Gastroesophageal sphincter (tissue), 4 donors: ENCODE data around the gene ATP12A. TPM values are rescaled to one million over a fixed set of nuclear protein-coding genes. Genes with fewer than 3 reads are reported as not detected.

ENCODE experiments used
- ATAC-seq: fragments of 150-250 bp; one replicate; pipeline ENCODE4 v1.9.1; 2016; ENCODE audit warnings: mild to moderate bottlenecking, moderate library complexity
- H3K27ac ChIP-seq, 4 donors: fragments of 200-600 bp; sonication (generic) in 3 of 4; 1 replicate in 3 of 4; 2 replicates in 1 of 4; pipeline ENCODE4 v1.5.1; 2016 to 2019
- H3K27me3 ChIP-seq: fragments of 200-600 bp; sonication (generic); one replicate; pipeline ENCODE4 v1.5.1; 2019
- H3K36me3 ChIP-seq, 2 donors: fragments of 200-600 bp; sonication (generic); one replicate each; pipeline ENCODE4 v1.5.1; 2019; ENCODE audit warnings: control low read depth in 1 of 2
- H3K4me1 ChIP-seq, 3 donors: fragments of 200-600 bp; sonication (generic); 1 replicate in 2 of 3; 2 replicates in 1 of 3; pipeline ENCODE4 v1.5.1; 2016 to 2019; ENCODE audit warnings: control low read depth in 2 of 3
- H3K4me3 ChIP-seq, 2 donors: fragments of 200-600 bp; sonication (generic); one replicate each; pipeline ENCODE4 v1.5.1; 2019; ENCODE audit warnings: mild to moderate bottlenecking in 1 of 2, moderate library complexity in 1 of 2
- H3K9me3 ChIP-seq, 3 donors: fragments of 200-600 bp; sonication (generic); one replicate each; pipeline ENCODE4 v1.5.1; 2017 to 2019; ENCODE audit warnings: control low read depth in 2 of 3
- EP300 ChIP-seq: sonication (generic); formaldehyde crosslinking; IDR thresholded peaks from one replicate; pipeline ENCODE4 v1.6.1; 2017; ENCODE audit warnings: antibody characterized with exemption, mild to moderate bottlenecking
- POLR2A ChIP-seq, 2 donors: fragments of 450-650 bp; IDR thresholded peaks; one replicate each; pipeline ENCODE4 v1.6.1; 2017; ENCODE audit warnings: antibody characterized with exemption in 2 of 2, mild to moderate bottlenecking in 2 of 2, moderate library complexity in 1 of 2
- POLR2AphosphoS5 ChIP-seq: sonication (generic); formaldehyde crosslinking; IDR thresholded peaks from one replicate; pipeline ENCODE4 v1.6.1; 2017; ENCODE audit warnings: antibody characterized with exemption
- WGBS, 2 donors: methylation state at CpG; one replicate each; pipeline ENCODE4 v1.1.5; 2018; ENCODE audit warnings: low coverage in 1 of 2; 5-methylcytosine and 5-hydroxymethylcytosine counted together
- total RNA-seq, 4 donors: library from RNA; depleted of rRNA; stranded (reverse); fragments of >200 nt; gene quantifications; one replicate each; pipeline ENCODE4 v1.1.0, GENCODE V29; 2016
- TF ChIP-seq, protein P1 (sequence below), 4 experiments: fragments of 200-600 bp in 2 of 4; fragments of 450-650 bp in 2 of 4; sonication (generic) in 1 of 4; IDR thresholded peaks; one replicate each; pipeline ENCODE4 v1.5.1; 2017 to 2019; ENCODE audit warnings: antibody characterized with exemption in 4 of 4, mild to moderate bottlenecking in 2 of 4, moderate library complexity in 2 of 4

Gene ATP12A
- total RNA-seq, 4 donors from 2014 or later, result 0.22 TPM; not detected in 3

DNA sequence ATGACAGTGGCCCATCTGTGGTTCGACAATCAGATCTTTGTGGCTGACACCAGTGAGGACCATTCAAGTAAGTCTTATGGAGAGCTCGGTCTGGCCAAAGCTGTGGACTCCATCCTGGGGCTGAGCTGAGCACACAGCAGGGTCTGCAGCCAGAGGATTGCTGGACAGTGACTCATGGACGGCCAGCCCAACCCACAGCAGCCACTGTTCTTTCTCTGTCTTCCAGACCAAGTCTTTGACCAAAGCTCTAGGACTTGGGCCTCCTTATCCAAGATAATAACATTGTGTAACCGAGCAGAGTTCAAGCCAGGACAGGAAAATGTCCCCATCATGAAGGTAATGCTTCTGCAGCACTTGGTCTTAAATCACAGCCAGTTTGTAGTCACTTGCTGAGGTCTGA, 12.4 kb downstream of the ATP12A start:
- H3K9me3 ChIP-seq, result no peaks in the 10 kb centered on the region
- H3K27me3 ChIP-seq, result peaks cover 52% of the 10 kb centered on the region
- TF ChIP-seq POLR2A (IDR thresholded peaks at IDR 0.05), result no peak
- H3K27ac ChIP-seq, result no peak overlapping the region
- no peaks in the 10 kb centered on the region for H3K36me3 ChIP-seq
- H3K4me3 ChIP-seq, result no peak overlapping the region
- peak; percentile 64 for ATAC-seq
- H3K4me1 ChIP-seq, result no peaks in the 10 kb centered on the region
- 26 to 60% methylated on average over 3 of the region's 4 CpGs for WGBS, 2 donors

DNA sequence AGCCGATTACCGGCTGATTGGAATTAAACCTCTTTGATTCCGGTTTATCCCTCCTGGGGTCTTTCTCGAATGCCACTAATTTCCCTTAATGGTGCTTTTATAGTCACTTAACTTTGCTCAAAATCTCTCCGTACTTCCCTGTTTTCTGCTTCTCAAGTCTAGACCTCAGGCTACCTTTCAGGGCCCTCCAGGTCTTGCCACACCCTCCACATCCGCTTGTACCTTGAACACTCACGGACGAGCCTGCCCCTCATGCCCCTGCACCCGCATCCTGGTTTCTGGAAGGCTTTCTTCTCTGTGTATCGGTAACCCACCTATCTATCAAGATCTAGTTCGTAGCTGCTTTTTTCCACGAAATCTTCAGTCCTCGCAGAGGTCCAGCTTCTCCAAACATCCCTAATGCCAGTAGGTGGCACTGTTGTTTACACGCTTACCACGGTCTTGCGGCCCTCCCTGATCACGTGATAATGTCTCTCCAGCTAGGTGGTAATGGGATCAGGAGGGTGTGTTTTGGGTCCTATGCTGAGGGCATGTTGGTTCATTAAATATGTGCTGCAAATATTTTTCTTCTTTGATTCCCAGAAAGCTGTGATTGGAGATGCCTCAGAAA, 13.8 kb downstream of the ATP12A start:
- Histone ChIP-seq H3K36me3 (no peaks in the 10 kb centered on the region), H3K9me3 (no peaks in the 10 kb centered on the region), H3K27me3 (peaks cover 49% of the 10 kb centered on the region), H3K4me3 (no peak overlapping the region), H3K27ac (no peak overlapping the region), H3K4me1 (no peaks in the 10 kb centered on the region)
- WGBS, 2 donors, result 27 to 39% methylated on average over 17 of the region's 17 CpGs
- peak; percentile 50 for ATAC-seq
- no peak for TF ChIP-seq POLR2AphosphoS5
- TF ChIP-seq, protein P1, sequence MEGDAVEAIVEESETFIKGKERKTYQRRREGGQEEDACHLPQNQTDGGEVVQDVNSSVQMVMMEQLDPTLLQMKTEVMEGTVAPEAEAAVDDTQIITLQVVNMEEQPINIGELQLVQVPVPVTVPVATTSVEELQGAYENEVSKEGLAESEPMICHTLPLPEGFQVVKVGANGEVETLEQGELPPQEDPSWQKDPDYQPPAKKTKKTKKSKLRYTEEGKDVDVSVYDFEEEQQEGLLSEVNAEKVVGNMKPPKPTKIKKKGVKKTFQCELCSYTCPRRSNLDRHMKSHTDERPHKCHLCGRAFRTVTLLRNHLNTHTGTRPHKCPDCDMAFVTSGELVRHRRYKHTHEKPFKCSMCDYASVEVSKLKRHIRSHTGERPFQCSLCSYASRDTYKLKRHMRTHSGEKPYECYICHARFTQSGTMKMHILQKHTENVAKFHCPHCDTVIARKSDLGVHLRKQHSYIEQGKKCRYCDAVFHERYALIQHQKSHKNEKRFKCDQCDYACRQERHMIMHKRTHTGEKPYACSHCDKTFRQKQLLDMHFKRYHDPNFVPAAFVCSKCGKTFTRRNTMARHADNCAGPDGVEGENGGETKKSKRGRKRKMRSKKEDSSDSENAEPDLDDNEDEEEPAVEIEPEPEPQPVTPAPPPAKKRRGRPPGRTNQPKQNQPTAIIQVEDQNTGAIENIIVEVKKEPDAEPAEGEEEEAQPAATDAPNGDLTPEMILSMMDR (IDR thresholded peaks at IDR 0.05), result peak in 3 of 4 experiments; percentile 24 to 65 (median 38)
- TF ChIP-seq EP300, result no peak
- TF ChIP-seq POLR2A (IDR thresholded peaks at IDR 0.05), result no peak

DNA sequence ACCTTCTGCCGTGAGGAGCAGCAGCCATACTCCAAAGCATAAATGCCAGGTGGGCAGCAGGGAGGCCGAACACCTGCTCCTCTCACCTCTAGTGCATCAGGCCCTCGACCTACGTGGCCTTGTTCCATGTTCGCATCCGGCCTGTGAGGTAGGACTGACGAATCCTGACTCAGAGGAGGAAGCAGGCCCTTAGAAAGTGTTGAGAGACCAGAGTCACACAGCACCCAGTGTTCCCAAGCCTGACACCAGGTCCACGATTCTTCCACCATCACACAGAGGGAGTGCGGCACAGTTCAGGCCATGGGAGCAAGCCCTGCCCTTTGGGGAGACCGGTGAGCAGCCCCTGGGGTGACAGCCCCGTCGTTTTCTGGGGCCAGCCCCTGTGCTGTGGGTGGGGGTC, 14.7 kb downstream of the ATP12A start:
- 40 to 60% methylated on average over 1 to 2 of the region's 12 CpGs for WGBS, 2 donors
- H3K9me3 ChIP-seq, result no peaks in the 10 kb centered on the region
- H3K4me1 ChIP-seq, result no peaks in the 10 kb centered on the region
- H3K27me3 ChIP-seq, result peaks cover 48% of the 10 kb centered on the region
- no peaks in the 10 kb centered on the region for H3K36me3 ChIP-seq
- no peak overlapping the region for H3K4me3 ChIP-seq
- no peak overlapping the region for H3K27ac ChIP-seq
- no peak for TF ChIP-seq EP300
- no peak for ATAC-seq

DNA sequence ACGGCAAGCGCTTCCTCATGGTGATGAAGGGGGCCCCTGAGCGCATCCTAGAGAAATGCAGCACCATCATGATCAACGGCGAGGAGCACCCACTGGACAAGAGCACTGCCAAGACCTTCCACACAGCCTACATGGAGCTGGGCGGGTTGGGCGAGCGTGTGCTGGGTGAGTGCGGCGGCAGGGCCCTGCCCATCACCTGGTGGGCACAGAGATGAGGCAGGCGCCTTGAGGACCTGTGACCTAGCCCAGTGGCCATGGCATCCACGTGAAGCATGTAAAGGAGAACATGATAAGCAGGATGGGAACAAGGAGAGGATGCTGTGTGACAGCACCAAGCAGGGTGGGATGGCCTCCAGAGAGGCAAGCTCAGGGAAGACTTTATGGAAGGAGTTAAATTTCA, 18.5 kb downstream of the ATP12A start:
- WGBS, 2 donors, result 80% methylated on average over 4 of the region's 12 CpGs; no CpG with 5 or more reads in 1 of the 2 donors
- Histone ChIP-seq H3K4me3 (no peak overlapping the region), H3K27me3 (peaks cover 18% of the 10 kb centered on the region), H3K4me1 (no peaks in the 10 kb centered on the region), H3K27ac (no peak overlapping the region), H3K36me3 (no peaks in the 10 kb centered on the region), H3K9me3 (no peaks in the 10 kb centered on the region)
- TF ChIP-seq, protein P1 (IDR thresholded peaks at IDR 0.05), result no peak
- TF ChIP-seq EP300, result no peak
- ATAC-seq, result no peak

DNA sequence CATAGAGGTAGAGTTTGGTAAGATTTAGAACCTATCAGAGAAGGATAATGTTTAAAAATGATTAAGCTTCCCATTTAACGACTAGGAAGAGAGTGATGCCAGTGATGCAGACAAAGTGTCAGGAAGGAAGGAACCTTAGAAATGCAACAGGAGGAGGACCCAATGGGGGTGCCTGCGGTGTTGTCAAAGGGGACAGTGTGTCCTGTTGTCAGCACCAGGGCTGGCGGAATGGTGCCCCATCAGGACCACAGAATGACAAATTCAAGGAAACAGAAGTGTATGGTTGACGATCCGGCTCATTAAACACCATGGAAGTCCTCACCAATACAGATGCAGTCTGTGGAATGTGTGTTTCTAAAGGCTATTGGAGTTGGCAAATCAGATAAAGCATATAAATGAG, 19.3 kb downstream of the ATP12A start:
- Histone ChIP-seq H3K9me3 (no peaks in the 10 kb centered on the region), H3K4me1 (no peaks in the 10 kb centered on the region), H3K4me3 (no peak overlapping the region), H3K27me3 (peaks cover 15% of the 10 kb centered on the region), H3K27ac (no peak overlapping the region), H3K36me3 (no peaks in the 10 kb centered on the region)
- ATAC-seq, result no peak
- whole genome bisulfite sequencing, 2 donors, result 84 to 87% methylated on average over 5 of the region's 5 CpGs
- TF ChIP-seq POLR2A (IDR thresholded peaks at IDR 0.05), result no peak
- no peak for TF ChIP-seq POLR2AphosphoS5
- TF ChIP-seq, protein P1 (IDR thresholded peaks at IDR 0.05), result no peak
- TF ChIP-seq EP300, result no peak

DNA sequence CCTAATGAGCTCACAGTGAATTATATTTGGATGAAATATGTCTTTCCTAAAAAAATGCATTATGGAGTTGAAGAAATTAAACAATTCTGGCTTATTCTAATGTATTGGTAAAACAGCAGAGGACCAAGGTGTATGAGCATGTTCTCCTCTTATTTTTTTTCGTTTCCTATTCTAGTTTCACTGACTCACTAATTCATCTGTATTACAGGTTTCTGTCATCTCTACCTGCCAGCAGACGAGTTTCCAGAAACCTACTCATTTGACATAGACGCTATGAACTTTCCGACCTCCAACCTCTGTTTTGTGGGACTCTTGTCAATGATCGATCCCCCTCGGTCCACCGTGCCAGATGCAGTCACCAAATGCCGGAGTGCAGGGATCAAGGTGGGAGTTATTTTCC, 20.3 kb downstream of the ATP12A start:
- H3K4me1 ChIP-seq, result no peaks in the 10 kb centered on the region
- H3K27ac ChIP-seq, result no peak overlapping the region
- H3K27me3 ChIP-seq, result peaks cover 15% of the 10 kb centered on the region
- WGBS, 2 donors, result 74 to 85% methylated on average over 5 to 8 of the region's 8 CpGs
- no peaks in the 10 kb centered on the region for H3K9me3 ChIP-seq
- no peak for ATAC-seq
- no peaks in the 10 kb centered on the region for H3K36me3 ChIP-seq
- no peak overlapping the region for H3K4me3 ChIP-seq
- TF ChIP-seq, protein P1 (IDR thresholded peaks at IDR 0.05), result no peak
